Measurements from ENCODE around the gene DENND2A. TPM values are rescaled to one million over a fixed set of nuclear protein-coding genes. Genes with fewer than 3 reads are reported as not detected.

DENND2A gene
- total RNA-seq, 3 donors from 2014 or later: 6.9 to 13.1 (median 7.6) TPM

- Histone ChIP-seq H3K4me1 (no peaks in the 10 kb centered on the region), H3K9me3 (no peaks in the 10 kb centered on the region), H3K27ac (no peak overlapping the region), H3K4me3 (no peak overlapping the region), H3K27me3 (no peaks in the 10 kb centered on the region), H3K36me3 (no peaks in the 10 kb centered on the region)
- intact Hi-C loops (cut with DNase I; ENCODE audit: low total_unique reads): no loop called here
- TF ChIP-seq CTCF (IDR thresholded peaks at IDR 0.05) (no peak), POLR2A (IDR thresholded peaks at IDR 0.05) (no peak), POLR2AphosphoS5 (IDR thresholded peaks at IDR 0.05) (no peak)
- no peak for DNase-seq (ENCODE audit: low spot score in 2 of 2)
These were observed 119.2 kb downstream of the DENND2A start for GRCh38 chr7:140521421-140521820.

GRCh38 chr7:140519007-140519399 lies 121.6 kb downstream of the DENND2A start:
- no peaks in the 10 kb centered on the region for H3K27me3 ChIP-seq
- TF ChIP-seq POLR2A (IDR thresholded peaks at IDR 0.05) (no peak), POLR2AphosphoS5 (IDR thresholded peaks at IDR 0.05) (no peak), CTCF (IDR thresholded peaks at IDR 0.05) (no peak)
- peak overlapping the region in 1 of 2 donors; percentile 71 for H3K27ac ChIP-seq
- DNase-seq (ENCODE audit: low spot score in 2 of 2): no peak
- intact Hi-C loops (cut with DNase I; ENCODE audit: low total_unique reads): no loop called here
- no peaks in the 10 kb centered on the region for H3K4me1 ChIP-seq
- H3K36me3 ChIP-seq: no peaks in the 10 kb centered on the region
- no peak overlapping the region for H3K4me3 ChIP-seq
- no peaks in the 10 kb centered on the region for H3K9me3 ChIP-seq

- Histone ChIP-seq H3K27me3 (no peaks in the 10 kb centered on the region), H3K27ac (peak overlapping the region in 1 of 2 donors; percentile 71), H3K4me3 (no peak overlapping the region), H3K36me3 (no peaks in the 10 kb centered on the region), H3K4me1 (no peaks in the 10 kb centered on the region), H3K9me3 (no peaks in the 10 kb centered on the region)
- intact Hi-C loops (cut with DNase I; ENCODE audit: low total_unique reads): no loop called here
- TF ChIP-seq CTCF (IDR thresholded peaks at IDR 0.05) (no peak), POLR2AphosphoS5 (IDR thresholded peaks at IDR 0.05) (no peak), POLR2A (IDR thresholded peaks at IDR 0.05) (no peak)
- no peak for DNase-seq (ENCODE audit: low spot score in 2 of 2)
These were observed 122.1 kb downstream of the DENND2A start for GRCh38 chr7:140518370-140519006.

GRCh38 chr7:140517546-140518369 lies 122.9 kb downstream of the DENND2A start:
- no peaks in the 10 kb centered on the region for H3K27me3 ChIP-seq
- H3K4me3 ChIP-seq: no peak overlapping the region
- H3K36me3 ChIP-seq: no peaks in the 10 kb centered on the region
- peak; percentile 84 to 85 for DNase-seq (ENCODE audit: low spot score in 2 of 2)
- H3K9me3 ChIP-seq: no peaks in the 10 kb centered on the region
- intact Hi-C loops (cut with DNase I; ENCODE audit: low total_unique reads): no loop called here
- no peak for TF ChIP-seq POLR2A (IDR thresholded peaks at IDR 0.05)
- TF ChIP-seq POLR2AphosphoS5 (IDR thresholded peaks at IDR 0.05): peak; percentile 30 to 50 (median 50)
- TF ChIP-seq CTCF (IDR thresholded peaks at IDR 0.05): peak; percentile 64 to 90 (median 83)
- H3K4me1 ChIP-seq: no peaks in the 10 kb centered on the region
- peak overlapping the region in 1 of 2 donors; percentile 71 for H3K27ac ChIP-seq
